ENCODE data around the gene ARHGAP29. TPM values are rescaled to one million over a fixed set of nuclear protein-coding genes. Genes with fewer than 3 reads are reported as not detected.

ARHGAP29 gene
- polyA plus RNA-seq, 3 donors, result 0.69 to 0.98 (median 0.81) TPM

DNA sequence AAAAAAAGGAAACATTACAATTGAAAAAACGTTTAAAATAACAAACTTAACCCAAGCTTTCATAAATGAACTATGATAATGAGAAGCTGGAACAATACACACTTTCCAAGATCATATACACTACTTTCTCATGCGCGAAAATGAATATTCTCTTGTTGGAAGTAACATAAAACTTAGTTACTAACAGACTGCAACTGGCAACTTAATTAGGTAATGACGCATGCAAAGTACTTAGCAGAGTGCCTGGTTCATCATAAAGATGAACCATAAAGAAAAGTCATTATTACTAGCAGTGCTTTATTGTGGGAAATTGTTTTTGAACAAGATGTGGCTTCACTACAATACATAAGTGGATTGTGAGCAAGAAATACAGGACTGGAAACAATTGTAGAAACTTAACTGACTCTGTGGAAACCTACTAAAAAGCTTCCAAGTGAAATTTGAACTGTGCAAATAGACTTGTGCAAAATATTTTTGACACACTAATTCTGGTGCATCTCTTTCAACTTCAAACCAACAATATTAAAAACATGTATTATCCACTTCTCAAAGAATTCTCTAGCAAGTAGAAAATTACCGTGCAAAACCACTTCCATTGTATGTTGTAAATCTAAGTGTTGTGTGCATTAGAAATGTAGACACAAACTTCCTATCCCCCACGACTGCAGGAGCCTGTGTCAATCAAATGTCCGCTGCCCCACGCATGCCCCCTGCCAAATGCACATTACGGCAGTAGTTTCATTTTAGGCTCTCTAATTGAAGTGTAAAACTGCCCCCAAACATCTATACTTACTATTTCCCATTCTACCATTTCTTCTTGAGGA is 2.0 kb downstream of the ARHGAP29 start:
- no peaks in the 10 kb centered on the region for H4K20me1 ChIP-seq (ENCODE audit: insufficient read depth, low read length)

DNA sequence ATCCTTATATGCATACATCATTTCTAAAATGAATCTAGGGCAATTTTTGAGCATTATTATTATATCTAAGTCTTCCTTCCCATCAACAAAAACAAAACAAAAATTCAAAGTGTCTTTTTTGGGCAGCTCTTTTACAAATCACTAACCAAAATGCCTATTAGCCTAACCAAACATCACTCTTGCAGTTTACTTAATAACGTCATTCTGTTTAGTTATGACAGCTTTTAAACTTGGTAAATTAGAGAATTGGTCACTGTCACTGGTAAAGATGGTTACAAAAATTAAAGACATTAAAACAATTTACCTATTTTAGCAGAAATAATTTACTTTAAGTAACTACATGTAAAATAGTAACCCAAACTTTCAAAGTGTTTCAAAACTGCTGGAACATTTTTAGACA is 2.8 kb downstream of the ARHGAP29 start:
- Histone ChIP-seq H3K27me3 (ENCODE audit: control insufficient read depth in 2 of 2, insufficient read depth in 2 of 2, low read length in 2 of 2) (peaks cover 69 to 93% of the 10 kb centered on the region in 2 donors), H3K4me3 (replicated peaks in 1 of 3; ENCODE audit: low read depth in 2 of 3, low read length in 3 of 3) (no peak overlapping the region), H2AFZ (ENCODE audit: insufficient read depth, low read depth, low read length, poor library complexity, severe bottlenecking) (no peak overlapping the region), H3K27ac (ENCODE audit: low read depth in 1 of 2, low read length in 2 of 2) (no peak overlapping the region), H3K36me3 (replicated peaks in 1 of 2; ENCODE audit: control insufficient read depth in 1 of 2, insufficient read depth in 2 of 2, low read length in 2 of 2) (no peaks in the 10 kb centered on the region), H3K9ac (ENCODE audit: insufficient read depth, low read length, poor library complexity, severe bottlenecking) (no peak overlapping the region), H3K4me1 (ENCODE audit: control insufficient read depth in 1 of 2, insufficient read depth in 2 of 2, low read length in 2 of 2) (peaks cover 12 to 18% of the 10 kb centered on the region in 2 donors), H3K4me2 (replicated peaks; ENCODE audit: extremely low read depth, low read length, poor library complexity, severe bottlenecking) (no peak overlapping the region), H3K9me3 (replicated peaks in 1 of 2; ENCODE audit: control insufficient read depth in 1 of 2, insufficient read depth in 1 of 2, low read length in 2 of 2) (peaks cover 0 to 10% of the 10 kb centered on the region in 2 donors), H4K20me1 (ENCODE audit: insufficient read depth, low read length) (no peaks in the 10 kb centered on the region), H3K79me2 (ENCODE audit: insufficient read depth, low read length) (no peaks in the 10 kb centered on the region)
- Mint-ChIP-seq H3K9me3 (peaks cover 0 to 27% (median 16%) of the 10 kb centered on the region in 7 donors), H3K36me3 (peaks cover 0 to 6% of the 10 kb centered on the region in 2 donors), H3K4me1 (peaks cover 28% of the 10 kb centered on the region), H3K27ac (no peak overlapping the region), H3K4me3 (peak overlapping the region in 1 of 2 donors; percentile 56), H3K27me3 (ENCODE audit: low read depth in 3 of 3) (peaks cover 70 to 87% (median 79%) of the 10 kb centered on the region in 3 donors)
- TF ChIP-seq, protein P1, sequence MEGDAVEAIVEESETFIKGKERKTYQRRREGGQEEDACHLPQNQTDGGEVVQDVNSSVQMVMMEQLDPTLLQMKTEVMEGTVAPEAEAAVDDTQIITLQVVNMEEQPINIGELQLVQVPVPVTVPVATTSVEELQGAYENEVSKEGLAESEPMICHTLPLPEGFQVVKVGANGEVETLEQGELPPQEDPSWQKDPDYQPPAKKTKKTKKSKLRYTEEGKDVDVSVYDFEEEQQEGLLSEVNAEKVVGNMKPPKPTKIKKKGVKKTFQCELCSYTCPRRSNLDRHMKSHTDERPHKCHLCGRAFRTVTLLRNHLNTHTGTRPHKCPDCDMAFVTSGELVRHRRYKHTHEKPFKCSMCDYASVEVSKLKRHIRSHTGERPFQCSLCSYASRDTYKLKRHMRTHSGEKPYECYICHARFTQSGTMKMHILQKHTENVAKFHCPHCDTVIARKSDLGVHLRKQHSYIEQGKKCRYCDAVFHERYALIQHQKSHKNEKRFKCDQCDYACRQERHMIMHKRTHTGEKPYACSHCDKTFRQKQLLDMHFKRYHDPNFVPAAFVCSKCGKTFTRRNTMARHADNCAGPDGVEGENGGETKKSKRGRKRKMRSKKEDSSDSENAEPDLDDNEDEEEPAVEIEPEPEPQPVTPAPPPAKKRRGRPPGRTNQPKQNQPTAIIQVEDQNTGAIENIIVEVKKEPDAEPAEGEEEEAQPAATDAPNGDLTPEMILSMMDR (IDR thresholded peaks at IDR 0.05), result no peak
- no CpG with 5 or more reads among the region's 1 CpG for WGBS (ENCODE audit: insufficient coverage)
- intact Hi-C loops (cut with micrococcal nuclease), result no loop called here
- DNase-seq, result no peak

More for the DNA sequence above, 2.0 kb downstream of the ARHGAP29 start:
- Histone ChIP-seq H3K27me3 (ENCODE audit: control insufficient read depth in 2 of 2, insufficient read depth in 2 of 2, low read length in 2 of 2) (peaks cover 77 to 94% of the 10 kb centered on the region in 2 donors), H3K36me3 (replicated peaks in 1 of 2; ENCODE audit: control insufficient read depth in 1 of 2, insufficient read depth in 2 of 2, low read length in 2 of 2) (no peaks in the 10 kb centered on the region), H2AFZ (ENCODE audit: insufficient read depth, low read depth, low read length, poor library complexity, severe bottlenecking) (no peak overlapping the region), H3K4me3 (replicated peaks in 1 of 3; ENCODE audit: low read depth in 2 of 3, low read length in 3 of 3) (no peak overlapping the region), H3K4me1 (ENCODE audit: control insufficient read depth in 1 of 2, insufficient read depth in 2 of 2, low read length in 2 of 2) (peaks cover 12 to 18% of the 10 kb centered on the region in 2 donors), H3K9ac (ENCODE audit: insufficient read depth, low read length, poor library complexity, severe bottlenecking) (no peak overlapping the region), H3K79me2 (ENCODE audit: insufficient read depth, low read length) (no peaks in the 10 kb centered on the region), H3K27ac (ENCODE audit: low read depth in 1 of 2, low read length in 2 of 2) (no peak overlapping the region), H3K4me2 (replicated peaks; ENCODE audit: extremely low read depth, low read length, poor library complexity, severe bottlenecking) (no peak overlapping the region), H3K9me3 (replicated peaks in 1 of 2; ENCODE audit: control insufficient read depth in 1 of 2, insufficient read depth in 1 of 2, low read length in 2 of 2) (peaks cover 0 to 10% of the 10 kb centered on the region in 2 donors)
- Mint-ChIP-seq H3K36me3 (peaks cover 0 to 6% of the 10 kb centered on the region in 2 donors), H3K4me3 (peak overlapping the region in 1 of 2 donors; percentile 89), H3K27me3 (ENCODE audit: low read depth in 3 of 3) (peaks cover 76 to 95% (median 85%) of the 10 kb centered on the region in 3 donors), H3K4me1 (peaks cover 28% of the 10 kb centered on the region), H3K9me3 (peaks cover 0 to 27% (median 16%) of the 10 kb centered on the region in 7 donors), H3K27ac (no peak overlapping the region)
- TF ChIP-seq, protein P1 (IDR thresholded peaks at IDR 0.05), result no peak
- DNase-seq, result no peak
- intact Hi-C loops (cut with micrococcal nuclease), result no loop called here
- 24% methylated on average over 3 of the region's 9 CpGs for WGBS (ENCODE audit: insufficient coverage)

All from CD14-positive monocyte (primary cell).